ENCODE data around the gene ZNF428. TPM values are rescaled to one million over a fixed set of nuclear protein-coding genes. Genes with fewer than 3 reads are reported as not detected.
"Not testable (repeated sequence)": the region's sequence is repeated elsewhere in the genome, so short reads cannot be mapped to it uniquely, and the experiment has no call there.

Gene ZNF428
- total RNA-seq, 2 donors from 2014 or later = 17.2 to 25.6 TPM

DNA sequence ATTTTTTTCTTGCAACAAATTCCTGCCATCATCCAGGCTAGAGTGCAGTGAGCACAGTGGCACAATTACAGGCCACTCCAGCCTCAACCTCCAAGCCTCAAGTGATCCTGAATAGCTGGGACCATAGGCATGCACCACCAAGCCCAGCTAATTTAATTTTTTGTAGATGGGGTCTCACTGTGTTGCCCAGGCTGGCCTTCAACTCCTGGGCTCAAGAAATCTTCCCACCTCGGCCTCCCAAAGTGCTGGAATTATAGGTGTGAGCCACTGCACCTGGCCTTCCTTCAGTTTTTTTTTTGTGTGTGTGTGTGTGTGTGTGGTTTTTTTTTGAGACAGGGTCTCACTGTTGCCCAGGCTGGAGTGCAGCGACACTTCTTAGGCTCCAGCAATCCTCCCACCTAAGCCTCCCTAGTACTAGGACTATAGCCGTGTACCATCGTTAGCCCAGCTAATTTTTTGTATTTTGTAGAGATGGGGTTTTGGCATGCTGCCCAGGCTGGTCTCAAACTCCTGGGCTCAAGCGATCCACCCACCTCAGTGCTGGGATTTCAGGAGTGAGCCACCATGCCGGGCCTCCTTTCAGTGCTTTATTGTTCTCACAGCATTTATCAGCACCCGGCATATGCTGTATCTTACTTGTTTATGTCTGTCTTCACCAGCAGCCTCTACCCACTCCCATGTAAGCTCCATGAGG lies 13.4 kb downstream of the ZNF428 start:
- Mint-ChIP-seq H3K27ac (no peak overlapping the region), H3K4me3 (no peak overlapping the region), H3K4me1 (ENCODE audit: low read depth) (peaks cover 6% of the 10 kb centered on the region), H3K36me3 (ENCODE audit: insufficient read depth in 2 of 2) (peaks cover 0 to 3% of the 10 kb centered on the region in 2 donors), H3K27me3 (ENCODE audit: low read depth) (no peaks in the 10 kb centered on the region), H3K9me3 (no peaks in the 10 kb centered on the region)
- DNase-seq = no peak
- ATAC-seq (replicated peaks in 1 of 2) = no peak

DNA sequence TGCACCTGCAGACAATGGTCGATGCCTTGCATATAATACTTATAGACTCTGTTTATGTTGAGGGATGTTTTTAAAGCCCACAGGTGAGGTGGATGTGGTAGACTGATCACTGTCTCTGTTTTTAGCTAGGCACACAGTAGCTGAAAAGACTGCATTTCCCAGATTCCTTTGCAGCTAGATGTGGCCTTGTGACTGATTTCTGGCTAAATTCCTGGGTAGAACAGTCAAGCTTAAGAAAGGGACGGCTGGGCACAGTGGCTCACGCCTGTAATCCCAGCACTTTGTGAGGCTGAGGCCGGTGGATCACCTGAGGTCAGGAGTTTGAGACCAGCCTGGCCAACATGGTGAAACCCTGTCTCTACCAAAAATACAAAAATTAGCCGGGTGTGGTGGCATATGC lies 19.1 kb downstream of the ZNF428 start:
- H3K27ac Mint-ChIP-seq; H3K9me3 Mint-ChIP-seq; ATAC-seq (replicated peaks in 1 of 2); H3K4me3 Mint-ChIP-seq; H3K27me3 Mint-ChIP-seq (ENCODE audit: low read depth); H3K36me3 Mint-ChIP-seq (ENCODE audit: insufficient read depth in 2 of 2); DNase-seq: not testable (repeated sequence)
- peaks cover 23% of the 10 kb centered on the region for H3K4me1 Mint-ChIP-seq (ENCODE audit: low read depth)

DNA sequence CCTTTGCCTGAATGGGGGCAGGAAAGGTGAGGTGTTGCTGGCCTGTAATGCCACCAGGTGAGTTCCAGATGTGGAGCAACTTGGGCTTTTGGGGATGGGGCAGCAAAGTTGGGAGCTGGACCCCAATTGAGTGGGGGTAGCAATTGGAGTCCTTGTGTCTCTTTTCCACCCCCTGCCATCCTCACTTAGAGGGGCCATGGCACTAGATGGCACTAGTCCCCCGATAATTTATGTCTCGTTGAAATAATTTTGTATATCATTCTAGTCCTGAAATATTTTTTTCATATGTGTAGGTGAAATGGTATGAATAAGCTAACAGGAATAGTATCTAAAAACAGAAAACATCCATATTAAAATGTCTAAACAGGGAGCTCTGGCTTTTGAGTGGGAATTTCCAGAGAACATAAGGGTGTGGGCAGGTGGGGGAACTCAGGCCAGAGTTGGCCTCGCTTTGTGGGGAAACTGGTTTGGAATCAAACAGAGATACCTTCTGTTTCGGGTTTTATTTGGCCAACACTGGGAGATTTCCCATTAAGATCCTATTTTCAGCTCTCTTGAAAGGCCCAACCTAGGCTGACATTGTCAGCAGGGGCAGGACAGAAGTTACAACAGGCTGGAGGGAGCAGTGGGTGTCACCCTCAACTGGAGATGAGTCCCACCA lies 19.7 kb downstream of the ZNF428 start:
- no peaks in the 10 kb centered on the region for H3K27me3 Mint-ChIP-seq (ENCODE audit: low read depth)
- no peak overlapping the region for H3K4me3 Mint-ChIP-seq
- ATAC-seq (replicated peaks in 1 of 2) (no peak), DNase-seq (no peak)
- H3K27ac Mint-ChIP-seq = peak overlapping the region; percentile 50
- H3K36me3 Mint-ChIP-seq (ENCODE audit: insufficient read depth in 2 of 2) = peaks cover 1 to 7% of the 10 kb centered on the region in 2 donors
- H3K9me3 Mint-ChIP-seq = no peaks in the 10 kb centered on the region
- peaks cover 23% of the 10 kb centered on the region for H3K4me1 Mint-ChIP-seq (ENCODE audit: low read depth)

DNA sequence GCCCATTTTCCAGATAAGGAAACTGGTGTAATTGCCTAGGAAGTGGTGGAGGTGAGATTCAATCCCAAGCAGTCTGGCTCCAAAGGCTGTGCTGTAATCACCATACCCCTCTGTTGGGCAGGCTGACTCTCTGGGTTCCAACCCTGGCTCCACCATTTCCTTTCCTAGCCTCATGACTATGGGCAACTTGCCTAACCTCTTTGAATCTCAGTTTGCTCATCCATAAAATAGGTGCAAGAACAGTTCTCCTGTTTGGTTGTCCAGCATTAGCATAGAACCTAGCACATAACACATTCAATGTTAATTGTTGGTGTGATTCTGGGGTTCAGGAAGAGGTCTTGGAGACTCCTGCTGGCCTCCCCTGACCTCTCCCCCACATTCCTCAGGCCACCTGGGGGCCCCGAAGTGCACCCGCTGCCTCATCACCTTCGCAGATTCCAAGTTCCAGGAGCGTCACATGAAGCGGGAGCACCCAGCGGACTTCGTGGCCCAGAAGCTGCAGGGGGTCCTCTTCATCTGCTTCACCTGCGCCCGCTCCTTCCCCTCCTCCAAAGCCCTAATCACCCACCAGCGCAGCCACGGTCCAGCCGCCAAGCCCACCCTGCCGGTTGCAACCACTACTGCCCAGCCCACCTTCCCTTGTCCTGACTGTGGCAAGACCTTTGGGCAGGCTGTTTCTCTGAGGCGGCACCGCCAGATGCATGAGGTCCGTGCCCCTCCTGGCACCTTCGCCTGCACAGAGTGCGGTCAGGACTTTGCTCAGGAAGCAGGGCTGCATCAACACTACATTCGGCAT lies 20.8 kb downstream of the ZNF428 start:
- Mint-ChIP-seq H3K27ac (peak overlapping the region; percentile 95), H3K36me3 (ENCODE audit: insufficient read depth in 2 of 2) (peaks cover 3 to 10% of the 10 kb centered on the region in 2 donors), H3K4me3 (peak overlapping the region; percentile 8 to 99), H3K27me3 (ENCODE audit: low read depth) (no peaks in the 10 kb centered on the region), H3K9me3 (no peaks in the 10 kb centered on the region), H3K4me1 (ENCODE audit: low read depth) (peaks cover 28% of the 10 kb centered on the region)
- no peak for DNase-seq
- no peak for ATAC-seq (replicated peaks in 1 of 2)

DNA sequence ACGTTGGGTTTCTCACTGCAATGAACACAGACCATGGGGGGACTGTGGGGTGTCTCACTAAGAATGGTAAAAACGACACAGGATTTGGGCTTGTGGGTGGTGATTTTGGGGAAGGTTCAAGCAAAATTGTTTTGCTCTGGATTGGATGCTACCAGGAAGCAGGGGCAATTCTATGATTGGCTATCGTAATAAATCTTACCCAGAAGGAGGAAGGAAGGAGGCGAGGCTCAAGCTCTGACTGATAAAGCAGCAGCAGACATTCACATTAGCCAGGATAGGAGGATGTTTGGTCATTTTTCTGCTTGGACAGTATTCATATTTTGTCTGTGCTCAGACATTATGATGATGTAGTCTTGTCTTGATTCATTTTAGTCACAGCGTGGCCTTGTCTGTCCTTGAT lies 21.6 kb downstream of the ZNF428 start:
- Mint-ChIP-seq H3K4me3 (peak overlapping the region; percentile 98 to 99), H3K27ac (peak overlapping the region; percentile 95), H3K9me3 (no peaks in the 10 kb centered on the region), H3K36me3 (ENCODE audit: insufficient read depth in 2 of 2) (peaks cover 4 to 14% of the 10 kb centered on the region in 2 donors), H3K27me3 (ENCODE audit: low read depth) (no peaks in the 10 kb centered on the region), H3K4me1 (ENCODE audit: low read depth) (peaks cover 35% of the 10 kb centered on the region)
- DNase-seq (no peak), ATAC-seq (replicated peaks in 1 of 2) (no peak)

DNA sequence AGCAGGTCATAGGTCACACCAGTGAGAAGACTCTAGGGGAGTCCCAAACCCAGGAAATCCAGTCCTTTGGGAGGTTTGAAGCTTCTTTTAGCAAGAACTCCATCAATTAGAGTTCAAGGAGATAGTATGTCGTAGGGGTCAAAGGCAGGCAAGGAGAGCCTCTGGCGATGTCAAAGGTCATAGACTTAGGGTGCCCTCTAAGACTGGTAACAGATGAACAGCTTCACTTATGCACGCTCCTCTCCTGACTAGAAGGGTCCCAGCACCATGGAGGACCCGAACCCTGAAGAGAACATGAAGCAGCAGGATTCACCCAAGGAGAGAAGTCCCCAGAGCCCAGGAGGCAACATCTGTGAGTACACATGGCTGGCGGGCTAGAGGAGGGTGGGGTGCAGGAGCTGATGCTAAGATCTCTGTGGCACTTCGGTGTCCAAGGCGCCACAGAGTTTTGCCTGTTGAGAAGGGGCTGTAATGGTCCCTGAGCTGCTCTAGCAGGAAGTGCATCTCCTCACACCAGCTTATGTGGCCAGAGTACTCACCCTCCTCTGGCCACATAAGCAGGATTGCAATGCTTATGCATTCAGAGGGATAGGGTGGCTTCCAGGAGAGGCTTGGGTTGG lies 22.5 kb downstream of the ZNF428 start:
- no peak for ATAC-seq (replicated peaks in 1 of 2)
- H3K9me3 Mint-ChIP-seq = no peaks in the 10 kb centered on the region
- no peak for DNase-seq
- peaks cover 35% of the 10 kb centered on the region for H3K4me1 Mint-ChIP-seq (ENCODE audit: low read depth)
- peak overlapping the region; percentile 100 for H3K27ac Mint-ChIP-seq
- peaks cover 6 to 17% of the 10 kb centered on the region in 2 donors for H3K36me3 Mint-ChIP-seq (ENCODE audit: insufficient read depth in 2 of 2)
- H3K4me3 Mint-ChIP-seq = peak overlapping the region; percentile 98 to 99
- H3K27me3 Mint-ChIP-seq (ENCODE audit: low read depth) = no peaks in the 10 kb centered on the region

DNA sequence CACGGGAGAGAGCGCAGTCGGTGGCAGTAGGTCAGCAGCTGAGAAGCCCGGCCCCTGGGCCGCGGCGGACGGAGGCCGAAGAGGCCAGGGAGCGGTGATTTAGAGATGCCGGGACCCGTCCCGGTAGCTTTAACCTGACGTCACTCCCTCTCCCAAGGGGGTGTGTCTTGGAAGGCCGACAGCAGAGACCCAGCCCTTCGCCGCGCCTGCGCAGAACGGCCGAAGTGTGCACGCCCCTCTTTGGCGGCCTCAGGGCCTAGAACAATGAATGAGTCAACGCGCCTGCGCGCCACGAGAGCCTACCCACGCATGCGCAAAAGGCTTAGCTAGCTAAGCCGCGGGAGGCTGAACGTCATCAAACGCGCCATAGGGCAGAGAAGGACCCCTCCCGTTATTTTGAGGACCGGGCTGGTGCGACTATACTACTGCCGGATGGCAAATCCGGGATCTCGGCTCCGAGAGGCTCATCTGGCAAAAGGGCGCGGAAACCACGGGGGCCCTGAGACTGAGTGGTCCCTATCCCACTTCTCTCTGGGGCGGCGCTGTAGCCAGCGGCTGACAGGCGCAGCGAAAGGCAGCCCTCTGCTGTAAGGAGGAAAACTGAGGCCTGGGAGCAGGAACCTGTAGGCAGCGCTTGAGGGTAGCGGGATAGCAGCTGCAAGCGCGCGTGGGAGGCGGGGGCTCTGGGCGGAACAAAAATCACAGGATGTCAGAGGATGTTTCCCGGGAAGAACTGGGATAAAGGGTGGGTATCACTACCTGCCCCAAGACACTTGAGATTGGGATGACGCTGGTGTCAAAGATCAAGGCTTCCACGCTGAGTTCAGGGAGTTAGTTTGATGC lies 23.2 kb downstream of the ZNF428 start, which contains the start of the genes IRGQ and ZNF576:
Gene IRGQ (minus strand): TSS at position 136 of the 843 bp plus-strand sequence. CDS start 796 bp downstream, outside the sequence.
Gene ZNF576 (plus strand): TSS at position 597 of the 843 bp plus-strand sequence. CDS start 514 bp downstream, outside the sequence.
- H3K4me1 Mint-ChIP-seq (ENCODE audit: low read depth) = peaks cover 35% of the 10 kb centered on the region
- H3K36me3 Mint-ChIP-seq (ENCODE audit: insufficient read depth in 2 of 2) = peaks cover 6 to 15% of the 10 kb centered on the region in 2 donors
- peak within 1 kb of the TSS; percentile 100 for H3K27ac Mint-ChIP-seq
- peak within 1 kb of the TSS; percentile 98 to 99 for H3K4me3 Mint-ChIP-seq
- H3K9me3 Mint-ChIP-seq = no peaks in the 10 kb centered on the region
- no peaks in the 10 kb centered on the region for H3K27me3 Mint-ChIP-seq (ENCODE audit: low read depth)
- peak; percentile 100 for DNase-seq
- ATAC-seq (replicated peaks in 1 of 2) = peak; percentile 84 to 87

DNA sequence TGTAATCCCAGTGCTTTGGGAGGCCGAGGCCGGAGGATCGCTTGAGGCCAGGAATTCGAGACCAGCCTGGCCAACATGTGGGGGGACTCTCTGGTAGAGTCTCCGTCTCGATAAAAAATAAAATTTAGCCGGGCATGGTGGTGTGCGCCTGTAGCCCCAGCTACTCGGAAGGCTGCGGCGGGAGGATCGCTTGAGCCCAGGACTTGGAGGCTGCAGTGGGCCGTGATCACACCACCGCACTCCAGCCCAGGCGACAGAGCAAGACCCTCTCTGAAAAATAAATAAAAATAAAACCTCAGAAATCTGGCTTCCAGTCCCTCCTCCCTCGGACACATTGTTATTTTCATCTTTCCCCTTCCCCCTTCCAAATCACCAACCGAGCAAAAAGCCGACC lies 23.8 kb downstream of the ZNF428 start:
- Mint-ChIP-seq H3K27me3 (ENCODE audit: low read depth) (no peaks in the 10 kb centered on the region), H3K27ac (peak overlapping the region; percentile 100), H3K4me1 (ENCODE audit: low read depth) (peaks cover 37% of the 10 kb centered on the region), H3K4me3 (peak overlapping the region; percentile 98 to 99), H3K9me3 (no peaks in the 10 kb centered on the region), H3K36me3 (ENCODE audit: insufficient read depth in 2 of 2) (peaks cover 6 to 17% of the 10 kb centered on the region in 2 donors)
- ATAC-seq (replicated peaks in 1 of 2) (peak; percentile 25 to 31), DNase-seq (peak in 1 of 2 donors; percentile 39)

DNA sequence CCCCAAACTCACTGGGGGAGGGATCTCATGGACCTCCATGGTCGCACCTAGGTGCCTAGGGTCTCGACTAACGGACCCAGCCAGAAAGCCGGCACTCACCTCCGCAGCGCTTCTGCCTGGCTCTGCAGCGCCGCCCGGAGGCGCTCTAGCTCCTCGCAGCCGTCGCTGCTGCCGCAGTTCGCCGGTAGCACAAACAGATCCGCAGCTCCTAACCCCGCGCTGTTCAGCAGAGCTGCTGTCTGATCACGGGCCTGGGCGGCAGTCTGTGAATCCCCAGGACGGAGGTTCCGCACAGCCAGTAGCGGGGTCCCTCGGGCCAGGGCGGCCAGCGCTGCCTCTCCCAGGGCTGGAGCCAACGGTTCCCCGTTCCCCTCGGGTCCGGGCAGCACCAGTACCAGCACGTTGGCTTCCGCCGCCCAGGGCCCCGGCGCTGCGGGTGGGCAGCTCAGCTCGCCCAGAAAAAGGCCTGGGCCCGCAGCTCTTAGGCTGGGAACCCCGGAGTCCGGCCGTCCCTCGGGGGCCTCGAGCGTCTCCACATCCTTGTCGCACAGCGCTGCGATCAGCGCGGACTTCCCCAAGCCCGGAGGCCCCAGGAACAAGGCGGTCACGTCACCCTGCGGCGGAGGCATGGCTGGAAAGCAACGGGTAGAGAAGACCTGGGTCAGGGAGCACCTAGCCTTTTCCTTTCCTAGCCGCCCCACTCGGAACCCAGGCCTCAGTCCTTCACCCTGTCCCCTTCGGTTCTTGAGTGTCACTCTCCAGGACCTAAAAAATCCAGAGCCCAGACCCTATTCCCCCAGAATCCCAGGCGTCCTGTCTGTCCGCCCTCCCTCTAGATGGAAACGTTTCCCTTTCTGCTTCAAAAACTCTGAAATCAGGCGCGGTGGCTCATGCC lies 24.5 kb downstream of the ZNF428 start:
- Mint-ChIP-seq H3K27me3 (ENCODE audit: low read depth) (no peaks in the 10 kb centered on the region), H3K27ac (peak overlapping the region; percentile 100), H3K36me3 (ENCODE audit: insufficient read depth in 2 of 2) (peaks cover 6 to 17% of the 10 kb centered on the region in 2 donors), H3K4me1 (ENCODE audit: low read depth) (peaks cover 41% of the 10 kb centered on the region), H3K4me3 (peak overlapping the region; percentile 98 to 99), H3K9me3 (no peaks in the 10 kb centered on the region)
- DNase-seq (peak; percentile 79 to 81), ATAC-seq (replicated peaks in 1 of 2) (peak; percentile 56 to 58)

DNA sequence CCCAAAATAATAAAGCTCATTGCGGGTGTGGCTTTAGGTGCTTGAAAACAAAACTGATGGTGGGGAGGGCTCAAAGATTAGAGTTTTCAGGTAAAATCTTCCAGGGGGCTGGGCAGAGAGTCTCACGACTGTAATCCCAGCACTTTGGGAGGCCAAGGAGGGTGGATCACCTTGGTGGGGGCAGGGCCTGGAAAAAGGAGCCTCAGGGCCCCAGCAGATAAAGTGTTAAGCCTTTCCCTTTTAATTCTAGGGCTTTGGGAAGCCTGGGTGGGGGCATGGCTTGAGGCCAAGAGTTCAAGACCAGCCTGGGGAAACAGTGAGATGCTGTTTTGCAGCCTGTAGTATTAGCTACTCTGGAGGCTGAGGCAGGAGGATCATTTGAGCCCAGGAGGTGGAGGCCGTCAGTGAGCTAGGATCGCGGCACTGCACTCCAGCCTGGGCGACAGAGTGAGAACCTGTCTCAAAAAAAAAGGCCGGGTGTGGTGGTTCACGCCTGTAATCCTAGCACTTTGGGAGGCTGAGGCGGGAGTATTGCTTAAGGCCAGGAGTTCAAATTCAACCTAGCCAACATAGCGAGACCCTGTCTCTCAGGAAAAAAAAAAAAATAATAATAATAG lies 25.2 kb downstream of the ZNF428 start:
- no peaks in the 10 kb centered on the region for H3K27me3 Mint-ChIP-seq (ENCODE audit: low read depth)
- ATAC-seq (replicated peaks in 1 of 2) = no peak
- H3K36me3 Mint-ChIP-seq (ENCODE audit: insufficient read depth in 2 of 2) = peaks cover 6 to 16% of the 10 kb centered on the region in 2 donors
- peaks cover 48% of the 10 kb centered on the region for H3K4me1 Mint-ChIP-seq (ENCODE audit: low read depth)
- peak overlapping the region; percentile 94 for H3K27ac Mint-ChIP-seq
- H3K9me3 Mint-ChIP-seq = no peaks in the 10 kb centered on the region
- no peak for DNase-seq
- peak overlapping the region; percentile 98 to 99 for H3K4me3 Mint-ChIP-seq

DNA sequence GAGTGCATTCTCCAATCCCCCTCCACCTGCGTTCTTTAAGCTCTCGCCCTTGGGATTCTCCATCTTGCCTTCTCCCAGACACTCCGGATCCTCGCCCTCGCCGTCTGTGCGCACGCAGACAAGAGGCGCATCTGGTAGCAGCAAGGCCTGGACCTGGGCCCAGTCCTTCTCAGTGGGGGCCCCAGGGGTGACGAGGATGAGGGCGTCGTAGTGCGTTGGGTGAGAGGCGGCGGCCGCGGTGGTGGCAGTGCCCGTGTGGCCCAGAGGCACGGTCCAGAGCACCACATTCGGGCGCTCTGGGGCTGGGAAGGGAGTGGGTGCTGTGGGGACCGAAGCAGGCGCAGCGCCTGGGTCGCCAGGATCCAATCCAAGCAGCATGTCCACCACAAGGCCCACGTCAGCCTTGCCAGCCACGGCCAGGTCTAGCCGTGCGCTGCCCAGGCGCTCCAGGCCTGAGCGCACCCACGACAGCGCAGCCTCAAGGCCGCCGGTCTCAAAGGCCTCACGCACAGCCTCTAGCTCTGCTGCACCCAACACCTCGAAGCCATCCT lies 26.6 kb downstream of the ZNF428 start:
- H3K4me3 Mint-ChIP-seq = peak overlapping the region in 1 of 2 donors; percentile 55

More for the DNA sequence above, 26.6 kb downstream of the ZNF428 start:
- peaks cover 6 to 13% of the 10 kb centered on the region in 2 donors for H3K36me3 Mint-ChIP-seq (ENCODE audit: insufficient read depth in 2 of 2)
- ATAC-seq (replicated peaks in 1 of 2) (no peak), DNase-seq (no peak)
- no peaks in the 10 kb centered on the region for H3K9me3 Mint-ChIP-seq
- H3K27me3 Mint-ChIP-seq (ENCODE audit: low read depth) = no peaks in the 10 kb centered on the region
- peaks cover 45% of the 10 kb centered on the region for H3K4me1 Mint-ChIP-seq (ENCODE audit: low read depth)
- H3K27ac Mint-ChIP-seq = no peak overlapping the region
